HepG2 (cell line): ENCODE results near the gene CGREF1.

Experiments
- ZNF747 ChIP-seq: sonication (generic); formaldehyde crosslinking; IDR thresholded peaks from 2 replicates; pipeline ENCODE4 v1.8.1; 2023; ENCODE audit warnings: missing genetic modification reagents, mild to moderate bottlenecking, borderline replicate concordance
- TF ChIP-seq, protein P1 (sequence below), 2 experiments: sonication (generic) in 1 of 2; formaldehyde crosslinking in 1 of 2; IDR thresholded peaks; 2 replicates each; pipeline versions ENCODE4 v1.5.1 to v1.6.1; 2011 to 2020; ENCODE audit warnings: borderline replicate concordance in 1 of 2, low read depth in 1 of 2, low read length in 1 of 2, mild to moderate bottlenecking in 1 of 2, missing genetic modification reagents in 1 of 2, moderate library complexity in 1 of 2

GRCh38 chr2:27053776-27054175, 65.2 kb downstream of the CGREF1 start:
- TF ChIP-seq ZNF747 (CRISPR knock-in tag), result no peak
- TF ChIP-seq, protein P1, sequence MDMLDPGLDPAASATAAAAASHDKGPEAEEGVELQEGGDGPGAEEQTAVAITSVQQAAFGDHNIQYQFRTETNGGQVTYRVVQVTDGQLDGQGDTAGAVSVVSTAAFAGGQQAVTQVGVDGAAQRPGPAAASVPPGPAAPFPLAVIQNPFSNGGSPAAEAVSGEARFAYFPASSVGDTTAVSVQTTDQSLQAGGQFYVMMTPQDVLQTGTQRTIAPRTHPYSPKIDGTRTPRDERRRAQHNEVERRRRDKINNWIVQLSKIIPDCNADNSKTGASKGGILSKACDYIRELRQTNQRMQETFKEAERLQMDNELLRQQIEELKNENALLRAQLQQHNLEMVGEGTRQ (IDR thresholded peaks at IDR 0.05; ENCODE audit: low read depth, low read length), result no peak
- TF ChIP-seq, protein P1 (CRISPR knock-in tag; IDR thresholded peaks at IDR 0.05; ENCODE audit: borderline replicate concordance), result no peak
